ENCODE data around the gene MLLT3. TPM values are rescaled to one million over a fixed set of nuclear protein-coding genes. Genes with fewer than 3 reads are reported as not detected.

Gene MLLT3
- total RNA-seq, 1 donor from 2014 or later: 15.8 TPM

- no peak for TF ChIP-seq CTCF (IDR thresholded peaks at IDR 0.05; ENCODE audit: insufficient read depth, low read length, severe bottlenecking)
- H3K4me3 ChIP-seq (ENCODE audit: low read depth, low read length): no peak overlapping the region
- FAIRE-seq (no peak), DNase-seq (ENCODE audit: low read depth) (no peak)
- H3K27me3 ChIP-seq (ENCODE audit: control insufficient read depth, insufficient read depth, low read length): no peaks in the 10 kb centered on the region
- no peaks in the 10 kb centered on the region for H3K36me3 ChIP-seq (ENCODE audit: control insufficient read depth, insufficient read depth, low read length)
Observed at GRCh38 chr9:20417373-20418080, 204.8 kb downstream of the MLLT3 start.

- Histone ChIP-seq H3K27me3 (ENCODE audit: control insufficient read depth, insufficient read depth, low read length) (no peaks in the 10 kb centered on the region), H3K4me3 (ENCODE audit: low read depth, low read length) (no peak overlapping the region), H3K36me3 (ENCODE audit: control insufficient read depth, insufficient read depth, low read length) (no peaks in the 10 kb centered on the region)
- FAIRE-seq (no peak), DNase-seq (ENCODE audit: low read depth) (no peak)
- TF ChIP-seq CTCF (IDR thresholded peaks at IDR 0.05; ENCODE audit: insufficient read depth, low read length, severe bottlenecking): no peak
Observed at GRCh38 chr9:20414150-20414549, 208.1 kb downstream of the MLLT3 start.

DNA sequence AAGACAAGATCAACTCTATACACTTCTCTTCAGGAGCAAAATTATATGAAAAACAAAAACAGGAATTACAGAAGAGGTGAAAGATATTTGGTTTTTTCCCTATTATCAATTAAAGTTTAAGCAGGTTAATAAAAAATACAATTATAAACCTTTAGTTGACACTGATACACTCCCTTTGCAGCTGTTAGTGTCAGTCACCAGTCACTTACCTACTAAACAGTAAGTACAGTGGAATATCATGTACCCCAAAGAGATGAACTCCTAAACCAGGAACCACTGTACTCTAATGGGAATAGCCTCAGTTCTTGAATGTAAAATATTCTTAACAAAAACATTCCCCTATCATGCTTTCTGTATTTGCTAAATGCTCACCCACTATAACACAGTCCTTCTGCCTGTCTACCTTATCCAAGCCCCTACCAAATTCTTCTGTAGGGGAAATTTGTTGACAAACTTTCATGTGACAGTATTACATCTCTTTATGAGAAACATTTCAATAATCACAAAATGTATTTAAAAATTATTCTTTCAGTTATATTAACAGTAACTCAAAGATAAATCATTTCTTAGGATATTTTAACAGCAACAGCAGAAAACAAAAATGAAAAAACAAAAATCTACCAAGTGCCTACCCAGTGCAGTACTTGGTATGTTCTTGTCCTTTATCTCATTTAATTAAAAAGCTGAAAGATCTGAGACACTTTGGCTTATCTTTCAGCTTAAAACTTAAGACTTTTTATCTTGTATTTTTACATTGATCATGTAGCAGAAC lies 212.8 kb downstream of the MLLT3 start:
- Histone ChIP-seq H3K4me3 (ENCODE audit: low read depth, low read length) (no peak overlapping the region), H3K36me3 (ENCODE audit: control insufficient read depth, insufficient read depth, low read length) (no peaks in the 10 kb centered on the region), H3K27me3 (ENCODE audit: control insufficient read depth, insufficient read depth, low read length) (no peaks in the 10 kb centered on the region)
- FAIRE-seq (no peak), DNase-seq (ENCODE audit: low read depth) (no peak)
- no peak for TF ChIP-seq CTCF (IDR thresholded peaks at IDR 0.05; ENCODE audit: insufficient read depth, low read length, severe bottlenecking)

- Histone ChIP-seq H3K36me3 (ENCODE audit: control insufficient read depth, insufficient read depth, low read length) (no peaks in the 10 kb centered on the region), H3K27me3 (ENCODE audit: control insufficient read depth, insufficient read depth, low read length) (no peaks in the 10 kb centered on the region), H3K4me3 (ENCODE audit: low read depth, low read length) (no peak overlapping the region)
- FAIRE-seq: no peak
- TF ChIP-seq CTCF (IDR thresholded peaks at IDR 0.05; ENCODE audit: insufficient read depth, low read length, severe bottlenecking): no peak
- no peak for DNase-seq (ENCODE audit: low read depth)
Observed at GRCh38 chr9:20408513-20408912, 213.8 kb downstream of the MLLT3 start.

GRCh38 chr9:20407013-20407412 lies 215.3 kb downstream of the MLLT3 start:
- FAIRE-seq (no peak), DNase-seq (ENCODE audit: low read depth) (no peak)
- H3K36me3 ChIP-seq (ENCODE audit: control insufficient read depth, insufficient read depth, low read length): no peaks in the 10 kb centered on the region
- no peak overlapping the region for H3K4me3 ChIP-seq (ENCODE audit: low read depth, low read length)
- TF ChIP-seq CTCF (IDR thresholded peaks at IDR 0.05; ENCODE audit: insufficient read depth, low read length, severe bottlenecking): no peak
- no peaks in the 10 kb centered on the region for H3K27me3 ChIP-seq (ENCODE audit: control insufficient read depth, insufficient read depth, low read length)

All from bronchial epithelial cell (primary cell).